Left lung (tissue), 10 donors: ENCODE measurements around the gene HSP90AB1. TPM values are rescaled to one million over a fixed set of nuclear protein-coding genes. Genes with fewer than 3 reads are reported as not detected.

Experiments
- ATAC-seq: fragments of 200-7000 bp; cut with Tn5 transposase; one replicate; pipeline ENCODE4 v1.9.1; 2020; ENCODE audit warnings: moderate library complexity
- DNase-seq, 4 donors: peaks; one replicate each; pipeline ENCODE4 v3.0.0-alpha.2; 2013 to 2020
- H3K27ac ChIP-seq, 2 donors: fragments of 200-600 bp; sonication (generic) in 1 of 2; one replicate each; pipeline versions ENCODE4 v1.5.0 to v1.8.0; 2020 to 2021
- H3K27me3 ChIP-seq, 2 donors: fragments of 200-600 bp; sonication (generic) in 1 of 2; one replicate each; pipeline versions ENCODE4 v1.5.0 to v1.8.0; 2020 to 2021
- H3K36me3 ChIP-seq, 2 donors: fragments of 200-600 bp; sonication (generic) in 1 of 2; one replicate each; pipeline versions ENCODE4 v1.5.0 to v1.8.0; 2020 to 2021
- H3K4me1 ChIP-seq, 2 donors: fragments of 200-600 bp; one replicate each; pipeline ENCODE4 v1.8.0; 2021
- H3K4me3 ChIP-seq, 2 donors: fragments of 200-600 bp; sonication (generic) in 1 of 2; one replicate each; pipeline versions ENCODE4 v1.5.0 to v1.8.0; 2020 to 2021; ENCODE audit warnings: mild to moderate bottlenecking in 1 of 2
- H3K9me3 ChIP-seq, 2 donors: fragments of 200-600 bp; sonication (generic) in 1 of 2; one replicate each; pipeline versions ENCODE4 v1.5.0 to v1.8.0; 2020 to 2021
- intact Hi-C, 2 donors: fragments of 100-400 bp; cut with DNase I; formaldehyde crosslinking; loops; one replicate each; pipeline versions ENCODE4 v1.11.2 to v1.14.2; 2022
- polyA plus RNA-seq, 6 donors: library from polyadenylated mRNA; unstranded; fragments of 120-200 nt; gene quantifications; one replicate each; pipeline ENCODE4 v1.2.1, GENCODE V29; 2013; ENCODE audit not compliant: insufficient read length in 6 of 6
- total RNA-seq, 2 donors: library from RNA; stranded (reverse); fragmentation: NEBNext Ultra II Directional; extraction: Animal tissue kit (Norgen Biotek cat#: 25700); gene quantifications; one replicate each; pipeline ENCODE4 v1.2.1, GENCODE V29; 2021
- TF ChIP-seq, protein P1 (sequence below), 2 donors: fragments of 200-600 bp; sonication (generic) in 1 of 2; IDR thresholded peaks; one replicate each; pipeline versions ENCODE4 v1.5.0 to v1.8.0; 2021; ENCODE audit warnings: antibody characterized with exemption in 2 of 2
- donor health status: DM: no; HTN: yes; CAD: no.
- donor health status: DM: no; HTN: no; CAD: no.

The HSP90AB1 gene
- total and polyA plus RNA-seq, 8 donors: 726 to 1,444 (median 1,251) TPM

DNA sequence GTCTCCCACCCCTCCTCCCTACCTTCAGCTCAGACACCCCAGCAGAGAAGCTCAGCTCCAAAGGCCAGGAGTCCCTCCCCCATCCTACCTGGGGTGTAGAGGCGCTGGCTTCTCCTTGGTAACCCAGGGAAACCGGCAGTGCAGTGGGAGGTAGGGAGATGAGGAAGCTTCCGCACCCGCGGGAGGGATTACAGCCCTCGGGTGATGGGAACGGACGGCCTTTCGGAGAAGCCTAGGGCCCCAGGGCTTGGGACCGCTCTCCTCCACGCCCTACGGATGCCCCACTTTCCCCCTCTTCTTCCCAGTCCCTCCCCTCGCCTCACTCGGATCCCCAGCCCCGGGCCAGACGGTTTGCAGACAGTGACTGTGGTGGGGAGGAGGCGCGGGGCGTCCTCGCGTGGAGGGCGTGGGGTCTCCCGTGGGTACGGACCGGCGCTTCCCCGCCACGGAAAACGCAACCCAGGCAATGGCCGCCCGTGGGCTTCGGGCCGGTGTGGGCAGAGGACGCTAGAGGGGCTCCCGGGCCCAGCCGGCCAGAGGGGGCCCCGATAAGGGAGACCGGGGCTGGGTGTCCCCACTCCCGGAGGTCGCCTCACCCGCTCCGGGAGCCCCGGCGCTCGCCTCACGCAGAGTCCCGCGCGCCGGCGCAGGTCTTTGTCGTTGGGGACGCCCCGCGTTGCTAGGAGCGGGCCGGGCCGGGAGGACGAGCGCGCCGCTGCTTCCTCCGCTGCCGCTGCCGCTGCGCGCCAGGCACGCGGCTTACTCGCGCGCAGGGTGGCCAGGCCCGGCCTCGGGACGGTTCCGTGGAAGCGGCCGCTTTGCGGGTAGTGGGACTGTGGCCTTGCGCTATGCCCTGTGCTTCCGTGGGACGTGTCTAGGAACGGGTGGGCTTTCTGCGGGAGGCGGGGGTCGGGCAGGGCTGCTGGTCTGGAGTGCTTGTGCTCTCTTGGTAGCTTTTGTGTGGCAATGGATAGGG, 50.5 kb downstream of the HSP90AB1 start:
- Histone ChIP-seq H3K27ac (no peak overlapping the region), H3K27me3 (peaks cover 39 to 66% of the 10 kb centered on the region in 2 donors), H3K4me3 (peak overlapping the region; percentile 15 to 22), H3K9me3 (no peaks in the 10 kb centered on the region), H3K4me1 (peaks cover 8 to 15% of the 10 kb centered on the region in 2 donors), H3K36me3 (peaks cover 0 to 25% of the 10 kb centered on the region in 2 donors)
- intact Hi-C loops: no loop called here
- TF ChIP-seq, protein P1, sequence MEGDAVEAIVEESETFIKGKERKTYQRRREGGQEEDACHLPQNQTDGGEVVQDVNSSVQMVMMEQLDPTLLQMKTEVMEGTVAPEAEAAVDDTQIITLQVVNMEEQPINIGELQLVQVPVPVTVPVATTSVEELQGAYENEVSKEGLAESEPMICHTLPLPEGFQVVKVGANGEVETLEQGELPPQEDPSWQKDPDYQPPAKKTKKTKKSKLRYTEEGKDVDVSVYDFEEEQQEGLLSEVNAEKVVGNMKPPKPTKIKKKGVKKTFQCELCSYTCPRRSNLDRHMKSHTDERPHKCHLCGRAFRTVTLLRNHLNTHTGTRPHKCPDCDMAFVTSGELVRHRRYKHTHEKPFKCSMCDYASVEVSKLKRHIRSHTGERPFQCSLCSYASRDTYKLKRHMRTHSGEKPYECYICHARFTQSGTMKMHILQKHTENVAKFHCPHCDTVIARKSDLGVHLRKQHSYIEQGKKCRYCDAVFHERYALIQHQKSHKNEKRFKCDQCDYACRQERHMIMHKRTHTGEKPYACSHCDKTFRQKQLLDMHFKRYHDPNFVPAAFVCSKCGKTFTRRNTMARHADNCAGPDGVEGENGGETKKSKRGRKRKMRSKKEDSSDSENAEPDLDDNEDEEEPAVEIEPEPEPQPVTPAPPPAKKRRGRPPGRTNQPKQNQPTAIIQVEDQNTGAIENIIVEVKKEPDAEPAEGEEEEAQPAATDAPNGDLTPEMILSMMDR (IDR thresholded peaks at IDR 0.05): no peak
- ATAC-seq (peak; percentile 76), DNase-seq (peak in 3 of 4 donors; percentile 22 to 86 (median 59))

DNA sequence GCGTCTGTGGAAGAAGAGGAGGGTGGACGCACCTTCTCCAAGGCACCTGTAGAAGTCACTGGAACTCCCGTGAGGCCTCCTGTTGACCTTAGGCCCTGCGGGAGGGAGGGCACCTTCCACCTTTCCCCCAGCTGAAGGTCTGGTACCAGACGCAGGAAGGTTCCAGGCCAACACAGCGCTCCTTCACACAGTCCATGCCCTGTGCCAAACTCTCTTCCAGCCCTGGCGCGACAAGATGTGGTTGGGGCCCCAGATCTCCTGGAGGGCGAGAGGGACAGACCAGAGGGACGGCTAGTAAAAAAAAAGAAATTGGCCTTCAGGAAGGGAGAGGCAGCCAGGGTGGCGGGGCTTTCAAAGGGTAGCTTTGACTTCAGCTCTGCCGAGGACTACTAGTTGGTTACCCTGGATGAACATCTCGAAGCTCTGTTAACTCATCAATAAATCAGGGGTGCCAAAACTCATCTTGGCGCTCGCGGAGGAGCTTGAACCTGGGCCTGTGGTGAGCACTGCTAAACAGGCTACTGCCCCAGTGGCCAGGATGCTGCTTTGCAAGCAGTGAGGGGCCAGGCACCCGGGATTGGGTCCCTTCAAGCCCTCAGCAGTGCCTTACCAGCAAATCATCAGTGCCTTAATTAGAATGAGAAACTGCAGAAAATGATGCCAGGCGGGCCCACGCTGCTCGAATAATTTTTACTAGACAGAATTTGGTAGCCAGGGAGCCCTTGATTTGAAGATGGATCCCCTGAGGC, 51.3 kb downstream of the HSP90AB1 start:
- H3K27ac ChIP-seq: no peak overlapping the region
- H3K27me3 ChIP-seq: peaks cover 33 to 58% of the 10 kb centered on the region in 2 donors
- H3K9me3 ChIP-seq: no peaks in the 10 kb centered on the region
- DNase-seq (no peak), ATAC-seq (no peak)
- TF ChIP-seq, protein P1 (IDR thresholded peaks at IDR 0.05): no peak
- peaks cover 0 to 33% of the 10 kb centered on the region in 2 donors for H3K36me3 ChIP-seq
- intact Hi-C loops: no loop called here
- no peak overlapping the region for H3K4me3 ChIP-seq
- peaks cover 8 to 15% of the 10 kb centered on the region in 2 donors for H3K4me1 ChIP-seq

DNA sequence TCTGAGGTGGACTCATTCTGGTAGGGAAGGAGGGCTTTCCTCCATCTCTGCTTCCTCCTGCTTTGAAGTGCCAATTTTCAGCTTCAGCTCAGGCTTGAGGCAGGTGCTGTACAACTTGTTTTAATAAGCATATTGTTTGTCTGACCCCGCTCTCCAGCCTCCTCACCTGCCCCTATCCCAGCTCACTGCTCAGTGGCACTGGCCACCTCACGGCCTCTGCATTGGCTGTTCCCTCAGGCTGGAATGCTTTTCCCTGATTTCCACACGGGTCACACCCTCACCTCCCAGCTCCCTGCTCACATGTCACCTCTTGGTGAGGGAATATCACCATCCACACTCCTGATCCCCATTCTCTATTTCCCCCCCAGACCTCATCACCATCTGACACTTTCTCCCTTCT, 52.0 kb downstream of the HSP90AB1 start:
- DNase-seq (no peak), ATAC-seq (no peak)
- Histone ChIP-seq H3K4me3 (no peak overlapping the region), H3K27me3 (peaks cover 33 to 51% of the 10 kb centered on the region in 2 donors), H3K36me3 (peaks cover 0 to 40% of the 10 kb centered on the region in 2 donors), H3K27ac (no peak overlapping the region), H3K4me1 (peaks cover 8 to 15% of the 10 kb centered on the region in 2 donors), H3K9me3 (no peaks in the 10 kb centered on the region)
- TF ChIP-seq, protein P1 (IDR thresholded peaks at IDR 0.05): no peak
- intact Hi-C loops: no loop called here

DNA sequence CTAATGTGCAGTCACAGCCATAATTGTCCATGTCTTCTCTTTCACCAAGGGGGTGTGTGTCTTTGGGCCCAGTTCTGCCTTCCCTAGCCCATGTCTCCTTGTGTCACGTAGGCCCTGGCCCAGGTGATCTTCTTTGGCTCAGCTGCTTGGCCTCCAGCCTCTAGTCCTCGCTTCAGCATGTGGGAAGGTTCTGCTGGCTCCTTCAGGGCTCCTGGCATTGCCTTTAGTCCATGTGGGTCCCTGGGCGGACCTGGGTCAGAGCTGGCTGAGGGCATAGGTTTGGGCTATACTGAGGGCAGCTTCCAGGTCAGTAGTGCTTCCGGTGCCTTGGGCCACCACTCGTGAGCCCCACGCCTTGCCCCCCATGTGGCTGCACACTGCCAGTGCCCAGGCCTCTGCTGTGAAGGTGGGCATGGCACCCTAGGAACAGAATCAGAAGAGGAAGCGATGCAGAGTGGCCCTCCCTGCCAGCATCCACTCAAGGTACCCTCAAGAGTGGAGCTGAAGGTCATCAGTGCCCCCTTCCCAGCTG, 53.5 kb downstream of the HSP90AB1 start:
- H3K27ac ChIP-seq: no peak overlapping the region
- peaks cover 8 to 15% of the 10 kb centered on the region in 2 donors for H3K4me1 ChIP-seq
- H3K9me3 ChIP-seq: no peaks in the 10 kb centered on the region
- intact Hi-C loops: no loop called here
- DNase-seq (no peak), ATAC-seq (no peak)
- H3K4me3 ChIP-seq: no peak overlapping the region
- peaks cover 0 to 55% of the 10 kb centered on the region in 2 donors for H3K36me3 ChIP-seq
- peaks cover 27 to 36% of the 10 kb centered on the region in 2 donors for H3K27me3 ChIP-seq
- TF ChIP-seq, protein P1 (IDR thresholded peaks at IDR 0.05): no peak
